H1 (cell line): ENCODE data around the gene NRROS. TPM values are rescaled to one million over a fixed set of nuclear protein-coding genes. Genes with fewer than 3 reads are reported as not detected.

Experiments used
- polyA plus RNA-seq, 7 experiments: library from polyadenylated mRNA; depleted of rRNA in 3 of 7; stranded (reverse) in 5 of 7; unstranded in 2 of 7; fragments of >200 nt in 5 of 7; fragments of 200-250 nt in 2 of 7; gene quantifications; 1 replicate in 5 of 7; 2 replicates in 1 of 7; 4 replicates in 1 of 7; pipeline versions ENCODE4 v1.2.1 to v1.2.3, GENCODE V29; 2011 to 2013; ENCODE audit warnings: missing spikeins in 2 of 7, mixed read lengths in 2 of 7
- total RNA-seq: library from RNA; stranded (reverse); fragmentation: NEBNext Ultra II Directional; extraction: Animal tissue kit (Norgen Biotek cat#: 25700); gene quantifications from 2 replicates; pipeline ENCODE4 v1.2.1, GENCODE V29; 2021
- TF ChIP-seq, protein P1 (sequence below): IDR thresholded peaks from 2 replicates; pipeline ENCODE4 v1.6.1; 2012; ENCODE audit warnings: inconsistent platforms

Gene NRROS
- total and polyA plus RNA-seq, 2 of the 8 experiments (the other 6 are each of a cell fraction or from before 2014, with no cell fraction given): 5.3 to 7.3 TPM

- TF ChIP-seq, protein P1, sequence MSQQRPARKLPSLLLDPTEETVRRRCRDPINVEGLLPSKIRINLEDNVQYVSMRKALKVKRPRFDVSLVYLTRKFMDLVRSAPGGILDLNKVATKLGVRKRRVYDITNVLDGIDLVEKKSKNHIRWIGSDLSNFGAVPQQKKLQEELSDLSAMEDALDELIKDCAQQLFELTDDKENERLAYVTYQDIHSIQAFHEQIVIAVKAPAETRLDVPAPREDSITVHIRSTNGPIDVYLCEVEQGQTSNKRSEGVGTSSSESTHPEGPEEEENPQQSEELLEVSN: no peak
Observed at GRCh38 chr3:196697270-196697669, 57.8 kb downstream of the NRROS start (continued).
